HCT116 (cell line): ENCODE results near the gene WNK1. TPM values are rescaled to one million over a fixed set of nuclear protein-coding genes. Genes with fewer than 3 reads are reported as not detected.

ENCODE experiments used
- ATAC-seq: fragments of 200-7000 bp; cut with Tn5 transposase; 2 replicates; pipeline ENCODE4 v1.9.1; 2020; ENCODE audit warnings: mild to moderate bottlenecking, moderate library complexity
- BruUV-seq: library from RNA; stranded (reverse); fragments of 400-500 nt; replicated peaks from 2 replicates; lab custom pipeline; 2021; lab: Mats Ljungman, UMichigan
- CTCF ChIA-PET: fragments of 300-600 bp; sonication (Branson Sonifier 250); formaldehyde crosslinking; loops from one replicate; lab custom pipeline; 2021; ENCODE audit warnings: antibody characterized with exemption; lab: Charles Lee
- POLR2A ChIA-PET: fragments of 300-600, 350-600 bp; sonication (Branson Sonifier 250); formaldehyde crosslinking; loops from one replicate; lab custom pipeline; 2021; ENCODE audit warnings: antibody characterized with exemption; lab: Charles Lee
- RAD21 ChIA-PET, 2 experiments: fragments of 300-600 bp; sonication (Branson Sonifier 250); formaldehyde crosslinking; loops; one replicate each; lab custom pipeline; 2023; ENCODE audit warnings: low total read pairs in 2 of 2; ENCODE audit not compliant: uncharacterized antibody in 2 of 2, unreplicated experiment in 2 of 2, low non-redundant PET in 1 of 2; lab: Charles Lee
- DNase-seq: peaks from one replicate; pipeline ENCODE4 v3.0.0-alpha.2; 2010; ENCODE audit warnings: low read depth, low spot score
- H2AFZ ChIP-seq: fragments of 200-600 bp; shearing (Covaris generic), sonication (generic); 2 replicates; pipeline ENCODE4 v1.6.1; 2017; ENCODE audit warnings: low read depth, mixed run types, mixed read lengths, antibody characterized with exemption, low read length; ENCODE audit not compliant: poor library complexity, severe bottlenecking
- H3K27ac ChIP-seq: 2 replicates; pipeline ENCODE4 v1.5.1; 2012; ENCODE audit warnings: low read depth, low read length
- H3K27me3 ChIP-seq: fragments of 200-600 bp; sonication (generic); 2 replicates; pipeline ENCODE4 v1.6.1; 2016; ENCODE audit warnings: mixed run types, low read length, mixed read lengths; ENCODE audit not compliant: insufficient read depth
- H3K36me3 ChIP-seq, 2 experiments: fragments of 200-500 bp in 1 of 2; fragments of 200-600 bp in 1 of 2; sonication (Bioruptor generic) in 1 of 2; sonication (generic) in 1 of 2; 2 replicates each; pipeline versions ENCODE4 v1.5.1 to v1.6.1; 2014 to 2016; ENCODE audit warnings: low read length in 2 of 2, inconsistent platforms in 1 of 2, mixed read lengths in 1 of 2, mixed run types in 1 of 2; ENCODE audit not compliant: insufficient read depth in 2 of 2, control insufficient read depth in 1 of 2
- H3K4me1 ChIP-seq, 2 experiments: fragments of 200-600 bp in 1 of 2; sonication (generic) in 1 of 2; 2 replicates each; pipeline versions ENCODE4 v1.5.1 to v1.6.1; 2012 to 2017; ENCODE audit warnings: low read length in 2 of 2, inconsistent platforms in 1 of 2, mild to moderate bottlenecking in 1 of 2, mixed read lengths in 1 of 2, mixed run types in 1 of 2, moderate library complexity in 1 of 2; ENCODE audit not compliant: insufficient read depth in 2 of 2, control insufficient read depth in 1 of 2
- H3K4me2 ChIP-seq: fragments of 200-600 bp; sonication (generic); 2 replicates; pipeline ENCODE4 v1.6.1; 2017; ENCODE audit warnings: mixed run types, low read length, mixed read lengths
- H3K4me3 ChIP-seq, 2 experiments: fragments of 200-600 bp in 1 of 2; sonication (generic) in 1 of 2; replicated peaks in 1 of 2; 2 replicates each; pipeline ENCODE4 v1.5.1; 2011 to 2016; ENCODE audit warnings: low read length in 2 of 2, control low read depth in 1 of 2, low read depth in 1 of 2, mild to moderate bottlenecking in 1 of 2, mixed read lengths in 1 of 2, mixed run types in 1 of 2
- H3K79me2 ChIP-seq: fragments of 200-600 bp; sonication (generic); 2 replicates; pipeline ENCODE4 v1.6.1; 2017; ENCODE audit warnings: mild to moderate bottlenecking, mixed run types, low read length, moderate library complexity, mixed read lengths; ENCODE audit not compliant: insufficient read depth
- H3K9ac ChIP-seq: fragments of 200-600 bp; sonication (generic); 2 replicates; pipeline ENCODE4 v1.6.1; 2016; ENCODE audit warnings: low read length, mixed read lengths
- H3K9me2 ChIP-seq: fragments of 200-600 bp; sonication (generic), shearing (Covaris generic); 2 replicates; pipeline ENCODE4 v1.6.1; 2017; ENCODE audit warnings: mixed run types, mild to moderate bottlenecking, moderate library complexity; ENCODE audit not compliant: insufficient read depth
- H3K9me3 ChIP-seq, 2 experiments: fragments of 200-500 bp in 1 of 2; fragments of 200-600 bp in 1 of 2; sonication (Bioruptor generic) in 1 of 2; sonication (generic) in 1 of 2; 2 replicates each; pipeline ENCODE4 v1.6.1; 2014 to 2017; ENCODE audit warnings: low read length in 2 of 2, mixed read lengths in 2 of 2, inconsistent platforms in 1 of 2, low read depth in 1 of 2, mild to moderate bottlenecking in 1 of 2, mixed run types in 1 of 2, moderate library complexity in 1 of 2; ENCODE audit not compliant: control insufficient read depth in 1 of 2, insufficient read depth in 1 of 2
- H4K20me1 ChIP-seq: fragments of 200-600 bp; sonication (generic), shearing (Covaris generic); 2 replicates; pipeline ENCODE4 v1.6.1; 2017; ENCODE audit warnings: mixed run types, mild to moderate bottlenecking, moderate library complexity; ENCODE audit not compliant: insufficient read depth
- CBX3 ChIP-seq: IDR thresholded peaks from 2 replicates; pipeline ENCODE4 v1.6.1; 2012; ENCODE audit warnings: low read depth
- CEBPB ChIP-seq: IDR thresholded peaks from 2 replicates; pipeline ENCODE4 v1.6.1; 2012; ENCODE audit warnings: low read depth
- EZH2 ChIP-seq: fragments of 200-600 bp; sonication (generic); IDR thresholded peaks from 2 replicates; pipeline ENCODE4 v1.6.1; 2017; ENCODE audit warnings: antibody characterized with exemption, mixed run types
- EZH2phosphoT487 ChIP-seq: fragments of 200-600 bp; IDR thresholded peaks from 2 replicates; pipeline ENCODE4 v1.6.1; 2018; ENCODE audit warnings: antibody characterized with exemption, borderline replicate concordance
- FOSL1 ChIP-seq: IDR thresholded peaks from 2 replicates; pipeline ENCODE4 v1.6.1; 2012; ENCODE audit warnings: low read depth
- JUND ChIP-seq: IDR thresholded peaks from 2 replicates; pipeline ENCODE4 v1.6.1; 2012
- RAD21 ChIP-seq: IDR thresholded peaks from 2 replicates; pipeline ENCODE4 v1.6.1; 2012; ENCODE audit warnings: low read depth, mild to moderate bottlenecking
- SP1 ChIP-seq: IDR thresholded peaks from 2 replicates; pipeline ENCODE4 v1.6.1; 2012; ENCODE audit warnings: low read depth
- TCF7L2 ChIP-seq: IDR thresholded peaks from 2 replicates; pipeline ENCODE4 v1.7.0; 2011; ENCODE audit warnings: borderline replicate concordance, inconsistent platforms; ENCODE audit not compliant: insufficient read depth, insufficient read length; ENCODE audit errors: extremely low read depth
- ZNF274 ChIP-seq: fragments of 200-500 bp; sonication (Bioruptor generic); IDR thresholded peaks from 2 replicates; pipeline ENCODE4 v1.6.1; 2014; ENCODE audit warnings: mild to moderate bottlenecking, low read depth, low read length, inconsistent platforms
- intact Hi-C: fragments of 100-400 bp; cut with micrococcal nuclease; formaldehyde crosslinking; loops from 2 replicates; pipeline ENCODE4 v1.10.0; 2022
- total RNA-seq: library from RNA; stranded (reverse); gene quantifications from one replicate; pipeline ENCODE4 v1.2.1, GENCODE V29; 2021; ENCODE audit not compliant: unreplicated experiment
- TF ChIP-seq, protein P1 (sequence below): IDR thresholded peaks from 2 replicates; pipeline ENCODE4 v1.6.1; 2011; ENCODE audit warnings: mild to moderate bottlenecking, low read length, moderate library complexity; ENCODE audit not compliant: insufficient replicate concordance; ENCODE audit errors: extremely low read depth
- TF ChIP-seq, protein P2 (sequence below), 3 experiments: fragments of 200-600 bp in 1 of 3; sonication (generic) in 1 of 3; IDR thresholded peaks in 2 of 3; conservative IDR thresholded peaks in 1 of 3; 2 replicates each; pipeline ENCODE4 v1.5.1; 2012 to 2017; ENCODE audit warnings: low read depth in 2 of 3, low read length in 2 of 3, antibody characterized with exemption in 1 of 3, borderline replicate concordance in 1 of 3, control low read depth in 1 of 3, mild to moderate bottlenecking in 1 of 3, mixed read lengths in 1 of 3, mixed run types in 1 of 3, moderate library complexity in 1 of 3; ENCODE audit not compliant: insufficient read depth in 1 of 3

Gene WNK1
- total RNA-seq, 1 experiment from 2014 or later = 81.0 TPM

DNA sequence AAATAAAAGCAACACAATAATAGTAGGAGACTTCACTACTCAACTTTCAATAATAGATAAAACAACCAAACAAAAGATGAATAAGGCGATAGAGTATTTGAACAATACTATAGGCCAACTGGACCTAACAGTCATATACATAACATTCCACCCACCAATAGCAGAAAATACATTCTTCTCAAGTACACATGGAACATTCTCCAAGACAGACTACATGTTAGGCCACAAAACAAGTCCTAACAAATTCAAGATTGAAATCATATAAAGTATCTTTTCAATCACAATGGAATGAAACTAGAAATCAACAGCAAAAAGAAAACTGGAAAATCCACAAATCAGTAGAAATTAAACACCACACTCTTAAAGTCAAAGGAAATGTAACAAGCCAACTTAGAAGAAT is 168.3 kb downstream of the WNK1 start:
- Histone ChIP-seq H3K9me3 (no peaks in the 10 kb centered on the region), H2AFZ (no peak overlapping the region), H3K36me3 (peaks cover 22 to 30% of the 10 kb centered on the region in 2 experiments), H3K4me3 (no peak overlapping the region), H3K27ac (no peak overlapping the region), H3K9me2 (no peaks in the 10 kb centered on the region), H3K79me2 (no peaks in the 10 kb centered on the region), H3K9ac (no peak overlapping the region), H3K27me3 (no peaks in the 10 kb centered on the region), H3K4me1 (no peaks in the 10 kb centered on the region), H4K20me1 (no peaks in the 10 kb centered on the region), H3K4me2 (no peak overlapping the region)
- ChIA-PET RAD21 (no interaction called here), CTCF (no interaction called here), POLR2A (no interaction called here)
- no peak for DNase-seq
- ATAC-seq = no peak
- intact Hi-C loops = no loop called here
- BruUV-seq = no TSS peak
- TF ChIP-seq RAD21 (no peak), TCF7L2 (no peak), CEBPB (no peak), EZH2phosphoT487 (no peak), FOSL1 (no peak), CBX3 (no peak), ZNF274 (no peak), EZH2 (no peak), SP1 (no peak), JUND (no peak)
- TF ChIP-seq, protein P1, sequence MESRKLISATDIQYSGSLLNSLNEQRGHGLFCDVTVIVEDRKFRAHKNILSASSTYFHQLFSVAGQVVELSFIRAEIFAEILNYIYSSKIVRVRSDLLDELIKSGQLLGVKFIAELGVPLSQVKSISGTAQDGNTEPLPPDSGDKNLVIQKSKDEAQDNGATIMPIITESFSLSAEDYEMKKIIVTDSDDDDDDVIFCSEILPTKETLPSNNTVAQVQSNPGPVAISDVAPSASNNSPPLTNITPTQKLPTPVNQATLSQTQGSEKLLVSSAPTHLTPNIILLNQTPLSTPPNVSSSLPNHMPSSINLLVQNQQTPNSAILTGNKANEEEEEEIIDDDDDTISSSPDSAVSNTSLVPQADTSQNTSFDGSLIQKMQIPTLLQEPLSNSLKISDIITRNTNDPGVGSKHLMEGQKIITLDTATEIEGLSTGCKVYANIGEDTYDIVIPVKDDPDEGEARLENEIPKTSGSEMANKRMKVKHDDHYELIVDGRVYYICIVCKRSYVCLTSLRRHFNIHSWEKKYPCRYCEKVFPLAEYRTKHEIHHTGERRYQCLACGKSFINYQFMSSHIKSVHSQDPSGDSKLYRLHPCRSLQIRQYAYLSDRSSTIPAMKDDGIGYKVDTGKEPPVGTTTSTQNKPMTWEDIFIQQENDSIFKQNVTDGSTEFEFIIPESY = no peak
- TF ChIP-seq, protein P2, sequence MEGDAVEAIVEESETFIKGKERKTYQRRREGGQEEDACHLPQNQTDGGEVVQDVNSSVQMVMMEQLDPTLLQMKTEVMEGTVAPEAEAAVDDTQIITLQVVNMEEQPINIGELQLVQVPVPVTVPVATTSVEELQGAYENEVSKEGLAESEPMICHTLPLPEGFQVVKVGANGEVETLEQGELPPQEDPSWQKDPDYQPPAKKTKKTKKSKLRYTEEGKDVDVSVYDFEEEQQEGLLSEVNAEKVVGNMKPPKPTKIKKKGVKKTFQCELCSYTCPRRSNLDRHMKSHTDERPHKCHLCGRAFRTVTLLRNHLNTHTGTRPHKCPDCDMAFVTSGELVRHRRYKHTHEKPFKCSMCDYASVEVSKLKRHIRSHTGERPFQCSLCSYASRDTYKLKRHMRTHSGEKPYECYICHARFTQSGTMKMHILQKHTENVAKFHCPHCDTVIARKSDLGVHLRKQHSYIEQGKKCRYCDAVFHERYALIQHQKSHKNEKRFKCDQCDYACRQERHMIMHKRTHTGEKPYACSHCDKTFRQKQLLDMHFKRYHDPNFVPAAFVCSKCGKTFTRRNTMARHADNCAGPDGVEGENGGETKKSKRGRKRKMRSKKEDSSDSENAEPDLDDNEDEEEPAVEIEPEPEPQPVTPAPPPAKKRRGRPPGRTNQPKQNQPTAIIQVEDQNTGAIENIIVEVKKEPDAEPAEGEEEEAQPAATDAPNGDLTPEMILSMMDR (IDR thresholded peaks at IDR 0.05 in 2 of 3, conservative IDR thresholded peaks at IDR 0.05 in 1 of 3; ENCODE audit: borderline replicate concordance in 1 of 3, insufficient read depth in 1 of 3, low read depth in 2 of 3, low read length in 2 of 3) = no peak
